GM10248 (cell line): ENCODE results near the gene PLCB4.

Experiments used
- CTCF ChIA-PET: fragments of 300-600 bp; sonication (Branson Sonifier 250); formaldehyde crosslinking; extraction: SDS; loops from one replicate; lab custom pipeline; 2021; ENCODE audit warnings: antibody characterized with exemption; lab: Yijun Ruan, JAX
- POLR2A ChIA-PET: fragments of 350-650 bp; sonication (Branson Sonifier 250); formaldehyde crosslinking; extraction: SDS; loops from one replicate; lab custom pipeline; 2020; ENCODE audit warnings: antibody characterized with exemption; lab: Yijun Ruan, JAX
- DNase-seq: peaks from one replicate; pipeline ENCODE4 v3.0.0; 2012; ENCODE audit errors: extremely low spot score
- TF ChIP-seq, protein P1 (sequence below): IDR thresholded peaks from 2 replicates; pipeline ENCODE4 v1.5.1; 2012; ENCODE audit warnings: mild to moderate bottlenecking, low read depth; ENCODE audit errors: extremely low read depth, missing control alignments, control extremely low read depth

PLCB4 gene

DNA sequence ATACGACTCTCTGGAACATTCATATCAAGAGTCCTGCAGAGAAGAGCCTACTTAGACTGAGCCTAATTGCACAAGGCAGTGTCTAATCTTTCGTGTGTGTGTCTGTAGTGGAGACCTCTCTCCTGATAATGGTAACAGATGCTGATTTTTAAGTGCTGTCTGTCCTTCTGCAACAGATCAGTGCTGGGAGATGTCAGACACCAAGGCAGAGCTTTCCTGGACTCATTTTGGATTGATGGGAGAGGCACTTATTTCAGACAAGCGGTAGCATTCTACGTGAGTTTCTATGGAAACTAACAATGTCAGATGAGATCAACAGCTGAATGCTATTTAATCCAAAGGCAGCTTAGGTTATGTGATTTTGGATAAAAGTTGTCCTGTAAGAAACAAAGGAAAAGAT is 167.6 kb downstream of the PLCB4 start:
- TF ChIP-seq, protein P1, sequence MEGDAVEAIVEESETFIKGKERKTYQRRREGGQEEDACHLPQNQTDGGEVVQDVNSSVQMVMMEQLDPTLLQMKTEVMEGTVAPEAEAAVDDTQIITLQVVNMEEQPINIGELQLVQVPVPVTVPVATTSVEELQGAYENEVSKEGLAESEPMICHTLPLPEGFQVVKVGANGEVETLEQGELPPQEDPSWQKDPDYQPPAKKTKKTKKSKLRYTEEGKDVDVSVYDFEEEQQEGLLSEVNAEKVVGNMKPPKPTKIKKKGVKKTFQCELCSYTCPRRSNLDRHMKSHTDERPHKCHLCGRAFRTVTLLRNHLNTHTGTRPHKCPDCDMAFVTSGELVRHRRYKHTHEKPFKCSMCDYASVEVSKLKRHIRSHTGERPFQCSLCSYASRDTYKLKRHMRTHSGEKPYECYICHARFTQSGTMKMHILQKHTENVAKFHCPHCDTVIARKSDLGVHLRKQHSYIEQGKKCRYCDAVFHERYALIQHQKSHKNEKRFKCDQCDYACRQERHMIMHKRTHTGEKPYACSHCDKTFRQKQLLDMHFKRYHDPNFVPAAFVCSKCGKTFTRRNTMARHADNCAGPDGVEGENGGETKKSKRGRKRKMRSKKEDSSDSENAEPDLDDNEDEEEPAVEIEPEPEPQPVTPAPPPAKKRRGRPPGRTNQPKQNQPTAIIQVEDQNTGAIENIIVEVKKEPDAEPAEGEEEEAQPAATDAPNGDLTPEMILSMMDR, result no peak
- no peak for DNase-seq
- ChIA-PET POLR2A (no interaction called here), CTCF (interaction anchor here (1.1 kb wide), 1 partner anchor 11 kb away, joined by 3 read pairs; no protein-coding TSS in a partner anchor)

DNA sequence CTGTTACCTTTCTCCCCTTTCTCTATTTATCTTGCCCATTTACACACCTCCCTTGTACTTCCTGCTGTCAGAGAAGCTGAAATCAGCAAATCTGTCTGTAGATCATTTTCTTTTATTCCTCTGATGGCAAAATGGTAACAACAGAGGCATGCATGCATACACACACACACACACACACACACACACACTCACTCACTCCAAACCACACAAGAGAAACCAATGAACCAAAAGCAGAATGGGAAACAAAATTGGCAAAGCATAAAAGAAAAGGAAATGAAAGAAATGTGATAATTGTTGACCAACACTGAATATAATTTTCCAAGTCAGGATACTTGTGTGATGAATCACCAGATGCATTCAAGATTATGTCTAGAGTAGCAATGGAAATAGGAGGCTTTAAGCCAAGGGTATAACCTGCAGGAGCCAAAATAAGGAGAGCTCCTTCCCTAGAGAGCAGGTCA is 172.4 kb downstream of the PLCB4 start:
- POLR2A ChIA-PET, result no interaction called here
- no peak for DNase-seq
- CTCF ChIA-PET, result interaction anchor here (2.5 kb wide), 1 partner anchor 12 kb away, joined by 10 read pairs; no protein-coding TSS in a partner anchor
- TF ChIP-seq, protein P1, result no peak

DNA sequence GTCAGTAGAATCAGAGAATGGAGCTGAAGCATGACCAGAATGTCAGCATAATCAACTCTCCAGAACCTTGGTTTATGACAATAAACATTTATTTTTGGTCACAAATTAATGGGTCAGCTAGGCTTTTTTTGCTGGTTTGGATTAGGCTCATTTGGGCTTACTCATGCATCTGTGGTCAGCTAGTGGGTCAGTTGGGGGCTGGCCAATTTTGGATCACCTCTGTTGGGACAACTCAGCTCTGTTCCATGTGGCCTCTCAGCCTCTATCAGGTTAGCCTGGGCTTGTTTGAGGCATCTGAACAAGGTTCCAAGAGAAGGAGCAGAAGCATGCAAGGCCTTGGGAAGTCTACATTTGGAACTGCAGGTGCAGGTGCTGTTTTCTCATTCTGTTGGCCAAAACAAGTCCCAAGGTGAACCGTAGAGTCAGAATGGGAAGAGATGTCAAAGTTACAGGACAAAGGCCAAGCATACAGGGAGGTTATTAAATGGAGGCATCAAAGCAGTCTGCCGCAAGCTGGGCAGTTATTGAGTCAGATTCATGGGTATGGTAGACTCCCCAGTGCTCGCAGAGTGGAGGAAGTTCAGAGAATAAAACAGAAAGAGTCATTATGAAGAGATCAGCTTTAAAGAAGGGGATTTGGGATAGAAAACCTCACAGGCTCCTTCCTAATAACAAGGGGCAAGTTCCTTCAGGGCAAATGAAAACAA is 173.0 kb downstream of the PLCB4 start:
- POLR2A ChIA-PET, result no interaction called here
- CTCF ChIA-PET, result interaction anchor here (2.5 kb wide), 1 partner anchor 11 kb away, joined by 10 read pairs; no protein-coding TSS in a partner anchor
- TF ChIP-seq, protein P1, result no peak
- no peak for DNase-seq

DNA sequence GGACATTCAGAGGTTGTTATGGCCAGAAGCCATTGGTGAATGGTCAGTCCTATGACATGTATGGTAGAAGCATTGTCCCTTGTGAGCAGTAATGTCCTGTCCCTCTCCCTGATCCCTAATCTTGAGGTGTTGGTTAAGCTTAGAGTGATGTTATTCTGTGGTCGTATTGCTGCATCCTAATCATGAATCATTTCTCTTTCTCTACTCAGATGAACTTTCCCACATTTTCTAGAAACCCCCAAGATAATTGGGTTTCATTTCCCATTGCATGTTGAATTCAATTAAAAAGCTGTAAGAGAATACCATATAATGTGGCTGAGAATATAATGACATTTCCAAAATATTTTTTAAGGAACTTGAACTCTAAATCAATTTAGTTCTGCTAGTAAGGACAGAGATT is 175.1 kb downstream of the PLCB4 start:
- CTCF ChIA-PET, result interaction anchor here (1.2 kb wide), 1 partner anchor 42 kb away, joined by 3 read pairs; no protein-coding TSS in a partner anchor
- POLR2A ChIA-PET, result no interaction called here
- TF ChIP-seq, protein P1, result no peak
- DNase-seq, result no peak

DNA sequence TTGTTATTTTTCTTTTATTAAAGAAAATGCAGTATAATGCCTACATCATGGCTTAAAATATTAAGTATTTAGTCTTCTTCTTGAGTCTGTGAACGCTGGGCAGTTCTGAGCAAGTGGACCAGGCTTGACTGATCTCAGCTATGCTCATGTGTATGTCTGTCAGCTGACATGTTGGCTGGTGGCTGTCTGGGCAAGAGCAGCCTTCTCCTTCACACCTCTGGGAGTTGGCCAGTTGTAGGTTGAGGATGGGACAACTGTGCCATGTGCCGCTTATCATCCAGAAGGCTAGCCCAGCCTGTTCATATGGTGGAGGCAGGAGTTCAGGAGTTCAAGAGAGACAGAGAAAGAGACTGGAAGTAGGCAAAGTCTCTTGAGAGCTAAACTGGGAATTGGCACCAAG is 175.9 kb downstream of the PLCB4 start:
- POLR2A ChIA-PET, result no interaction called here
- CTCF ChIA-PET, result no interaction called here
- TF ChIP-seq, protein P1, result no peak
- no peak for DNase-seq

DNA sequence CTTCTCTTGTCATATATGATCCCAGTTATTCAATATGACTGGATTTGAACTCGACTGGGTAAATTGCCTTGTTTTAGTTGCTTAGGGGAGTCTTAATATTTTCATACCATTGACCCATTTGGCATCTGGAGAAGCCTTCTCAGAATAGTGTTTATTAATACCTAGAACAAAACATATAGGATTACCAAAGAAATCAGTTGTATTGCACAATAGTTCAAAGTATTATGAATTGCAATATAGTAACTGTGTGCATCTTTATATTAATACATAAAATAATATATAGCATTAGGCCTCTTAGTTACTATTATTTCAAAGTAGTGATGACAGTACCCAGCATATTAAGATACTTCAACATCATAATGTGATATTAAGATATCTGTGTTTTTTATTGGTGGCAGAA is 177.8 kb downstream of the PLCB4 start:
- no peak for DNase-seq
- TF ChIP-seq, protein P1, result no peak
- POLR2A ChIA-PET, result no interaction called here
- CTCF ChIA-PET, result interaction anchor here (1.3 kb wide), 1 partner anchor 11 kb away, joined by 3 read pairs; no protein-coding TSS in a partner anchor
